OCI-LY7 (cell line): Measurements from ENCODE around the gene EHD4. TPM values are rescaled to one million over a fixed set of nuclear protein-coding genes. Genes with fewer than 3 reads are reported as not detected.

ENCODE experiments used
- BruUV-seq: library from RNA; stranded (reverse); fragments of 400-500 nt; replicated peaks from 2 replicates; lab custom pipeline; 2021; lab: Mats Ljungman, UMichigan
- CTCF ChIA-PET: fragments of 300-600 bp; sonication (Branson Sonifier 250); formaldehyde crosslinking; loops from one replicate; lab custom pipeline; 2022; ENCODE audit warnings: antibody characterized with exemption; ENCODE audit not compliant: unreplicated experiment; lab: Charles Lee
- POLR2A ChIA-PET: fragments of 300-600 bp; sonication (Branson Sonifier 250); formaldehyde crosslinking; loops from one replicate; lab custom pipeline; 2022; ENCODE audit warnings: antibody characterized with exemption; lab: Charles Lee
- DNase-seq: peaks from one replicate; pipeline ENCODE4 v3.0.0-alpha.2; 2015; ENCODE audit warnings: low spot score
- H2AFZ ChIP-seq: fragments of 200-600 bp; sonication (generic), shearing (Covaris generic); 2 replicates; pipeline ENCODE4 v1.6.1; 2014; ENCODE audit warnings: mild to moderate bottlenecking, antibody characterized with exemption, low read length, moderate library complexity
- H3K27ac ChIP-seq: fragments of 200-600 bp; sonication (generic); 2 replicates; pipeline ENCODE4 v1.5.1; 2014; ENCODE audit warnings: mixed run types, low read depth, mild to moderate bottlenecking, moderate library complexity, low read length, inconsistent platforms; ENCODE audit not compliant: poor library complexity, severe bottlenecking
- H3K36me3 ChIP-seq: fragments of 200-600 bp; sonication (generic); 2 replicates; pipeline ENCODE4 v1.6.1; 2014; ENCODE audit warnings: mild to moderate bottlenecking, antibody characterized with exemption, low read length, moderate library complexity, mixed read lengths; ENCODE audit not compliant: insufficient read depth
- H3K4me1 ChIP-seq: fragments of 200-600 bp; sonication (generic); 2 replicates; pipeline ENCODE4 v1.5.1; 2014; ENCODE audit warnings: mild to moderate bottlenecking, low read length; ENCODE audit not compliant: insufficient read depth, poor library complexity, severe bottlenecking
- H3K4me2 ChIP-seq: fragments of 200-600 bp; sonication (generic); 2 replicates; pipeline ENCODE4 v1.6.1; 2014; ENCODE audit warnings: mild to moderate bottlenecking, low read length
- H3K4me3 ChIP-seq: fragments of 200-600 bp; sonication (generic); 2 replicates; pipeline ENCODE4 v1.5.1; 2014; ENCODE audit warnings: mild to moderate bottlenecking, low read depth, low read length; ENCODE audit not compliant: poor library complexity, severe bottlenecking
- H3K79me2 ChIP-seq: fragments of 200-600 bp; sonication (generic); 2 replicates; pipeline ENCODE4 v1.6.1; 2016; ENCODE audit warnings: low read depth, mild to moderate bottlenecking, low read length, moderate library complexity, mixed read lengths; ENCODE audit not compliant: insufficient read depth
- H3K9me2 ChIP-seq: fragments of 200-600 bp; sonication (generic); 2 replicates; pipeline ENCODE4 v1.6.1; 2016; ENCODE audit warnings: mild to moderate bottlenecking, low read length, mixed read lengths; ENCODE audit not compliant: insufficient read depth
- H3K9me3 ChIP-seq: fragments of 200-600 bp; sonication (generic); 2 replicates; pipeline ENCODE4 v1.6.1; 2014; ENCODE audit warnings: mild to moderate bottlenecking, mixed run types, low read length, mixed read lengths
- H4K20me1 ChIP-seq: fragments of 200-600 bp; sonication (generic); 2 replicates; pipeline ENCODE4 v1.6.1; 2014; ENCODE audit warnings: mild to moderate bottlenecking, antibody characterized with exemption, low read length, moderate library complexity, mixed read lengths; ENCODE audit not compliant: insufficient read depth
- EZH2phosphoT487 ChIP-seq: fragments of 200-600 bp; sonication (generic); IDR thresholded peaks from 2 replicates; pipeline ENCODE4 v1.6.1; 2018; ENCODE audit warnings: low read depth, borderline replicate concordance, mild to moderate bottlenecking, mixed run types, antibody characterized with exemption, low read length, moderate library complexity, mixed read lengths
- intact Hi-C: fragments of 100-400 bp; cut with micrococcal nuclease; formaldehyde crosslinking; loops from one replicate; pipeline ENCODE4 v1.10.0; 2022; ENCODE audit not compliant: unreplicated experiment
- total RNA-seq, 2 experiments: library from RNA; depleted of rRNA in 1 of 2; stranded (reverse); fragments of >200 nt in 1 of 2; shearing (Covaris generic) in 1 of 2; gene quantifications; 2 replicates each; pipeline ENCODE4 v1.2.3, GENCODE V29; 2014 to 2022
- TF ChIP-seq, protein P1 (sequence below): fragments of 200-600 bp; sonication (generic); conservative IDR thresholded peaks from 2 replicates; pipeline ENCODE4 v1.5.1; 2014; ENCODE audit warnings: mild to moderate bottlenecking, antibody characterized with exemption, low read length, moderate library complexity, mixed read lengths

The EHD4 gene
- total RNA-seq, 2 experiments from 2014 or later = 13.5 to 19.4 TPM

DNA sequence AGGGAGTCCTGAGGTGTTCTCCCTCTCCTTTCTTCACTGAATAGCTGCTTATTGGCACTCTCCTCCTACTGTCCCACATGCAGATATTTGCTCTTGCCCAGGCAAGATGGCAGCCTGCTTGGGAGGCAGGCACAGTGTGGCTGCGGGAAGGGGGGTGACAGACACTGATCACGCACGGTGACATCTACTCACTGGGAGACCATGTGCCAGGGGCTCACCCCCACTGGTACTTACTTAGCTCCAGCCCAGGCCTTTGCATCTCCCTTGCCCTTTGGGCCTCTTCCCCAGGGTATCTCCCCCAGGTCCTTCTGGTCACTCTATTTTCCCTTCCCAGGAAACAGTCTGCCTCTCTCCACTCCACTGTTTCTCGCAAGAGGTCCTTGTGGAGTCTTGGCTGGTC, 42.0 kb upstream of the EHD4 start:
- TF ChIP-seq, protein P1, sequence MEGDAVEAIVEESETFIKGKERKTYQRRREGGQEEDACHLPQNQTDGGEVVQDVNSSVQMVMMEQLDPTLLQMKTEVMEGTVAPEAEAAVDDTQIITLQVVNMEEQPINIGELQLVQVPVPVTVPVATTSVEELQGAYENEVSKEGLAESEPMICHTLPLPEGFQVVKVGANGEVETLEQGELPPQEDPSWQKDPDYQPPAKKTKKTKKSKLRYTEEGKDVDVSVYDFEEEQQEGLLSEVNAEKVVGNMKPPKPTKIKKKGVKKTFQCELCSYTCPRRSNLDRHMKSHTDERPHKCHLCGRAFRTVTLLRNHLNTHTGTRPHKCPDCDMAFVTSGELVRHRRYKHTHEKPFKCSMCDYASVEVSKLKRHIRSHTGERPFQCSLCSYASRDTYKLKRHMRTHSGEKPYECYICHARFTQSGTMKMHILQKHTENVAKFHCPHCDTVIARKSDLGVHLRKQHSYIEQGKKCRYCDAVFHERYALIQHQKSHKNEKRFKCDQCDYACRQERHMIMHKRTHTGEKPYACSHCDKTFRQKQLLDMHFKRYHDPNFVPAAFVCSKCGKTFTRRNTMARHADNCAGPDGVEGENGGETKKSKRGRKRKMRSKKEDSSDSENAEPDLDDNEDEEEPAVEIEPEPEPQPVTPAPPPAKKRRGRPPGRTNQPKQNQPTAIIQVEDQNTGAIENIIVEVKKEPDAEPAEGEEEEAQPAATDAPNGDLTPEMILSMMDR = no peak
- TF ChIP-seq EZH2phosphoT487 = no peak
- Histone ChIP-seq H4K20me1 (no peaks in the 10 kb centered on the region), H3K4me1 (peaks cover 4% of the 10 kb centered on the region), H3K9me2 (no peaks in the 10 kb centered on the region), H3K9me3 (no peaks in the 10 kb centered on the region), H3K79me2 (no peaks in the 10 kb centered on the region), H3K4me3 (no peak overlapping the region), H3K4me2 (no peak overlapping the region), H2AFZ (no peak overlapping the region), H3K36me3 (no peaks in the 10 kb centered on the region), H3K27ac (no peak overlapping the region)
- intact Hi-C loops = no loop called here
- POLR2A ChIA-PET = no interaction called here
- CTCF ChIA-PET = no interaction called here
- no peak for DNase-seq
- BruUV-seq = no TSS peak

DNA sequence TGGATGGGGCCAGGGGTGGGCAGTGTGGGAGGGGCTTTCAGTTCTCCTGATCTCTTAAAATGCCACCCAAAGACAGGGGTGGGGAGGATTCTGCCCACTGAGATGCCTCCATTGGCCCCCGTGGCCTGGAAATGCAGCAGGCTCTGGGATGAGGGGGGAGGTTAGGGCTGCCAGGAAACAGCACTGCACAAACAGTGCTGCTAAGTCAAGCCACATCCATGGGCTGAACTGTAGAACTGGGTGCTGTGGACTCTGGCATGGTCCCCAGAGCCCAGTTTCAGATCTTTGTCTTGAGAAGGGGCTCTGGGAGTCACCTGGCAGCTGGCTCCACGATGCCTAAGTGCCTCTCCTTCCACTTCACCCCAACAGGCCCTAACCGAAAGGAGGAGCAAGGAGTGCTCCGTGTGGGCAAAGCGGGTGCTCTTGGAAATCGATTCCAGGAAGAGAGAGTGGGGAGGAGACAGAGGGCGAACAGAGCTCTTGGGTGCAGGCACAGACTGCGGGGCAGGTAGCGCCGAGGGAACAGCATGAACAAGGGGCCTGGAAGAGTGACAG, 40.6 kb upstream of the EHD4 start:
- H3K4me3 ChIP-seq = no peak overlapping the region
- CTCF ChIA-PET = no interaction called here
- H2AFZ ChIP-seq = no peak overlapping the region
- H3K9me2 ChIP-seq = no peaks in the 10 kb centered on the region
- BruUV-seq = no TSS peak
- peaks cover 4% of the 10 kb centered on the region for H3K4me1 ChIP-seq
- TF ChIP-seq EZH2phosphoT487 = no peak
- DNase-seq = no peak
- intact Hi-C loops = no loop called here
- H4K20me1 ChIP-seq = no peaks in the 10 kb centered on the region
- H3K27ac ChIP-seq = no peak overlapping the region
- no peaks in the 10 kb centered on the region for H3K36me3 ChIP-seq
- no peaks in the 10 kb centered on the region for H3K9me3 ChIP-seq
- POLR2A ChIA-PET = no interaction called here
- no peak overlapping the region for H3K4me2 ChIP-seq
- no peaks in the 10 kb centered on the region for H3K79me2 ChIP-seq

DNA sequence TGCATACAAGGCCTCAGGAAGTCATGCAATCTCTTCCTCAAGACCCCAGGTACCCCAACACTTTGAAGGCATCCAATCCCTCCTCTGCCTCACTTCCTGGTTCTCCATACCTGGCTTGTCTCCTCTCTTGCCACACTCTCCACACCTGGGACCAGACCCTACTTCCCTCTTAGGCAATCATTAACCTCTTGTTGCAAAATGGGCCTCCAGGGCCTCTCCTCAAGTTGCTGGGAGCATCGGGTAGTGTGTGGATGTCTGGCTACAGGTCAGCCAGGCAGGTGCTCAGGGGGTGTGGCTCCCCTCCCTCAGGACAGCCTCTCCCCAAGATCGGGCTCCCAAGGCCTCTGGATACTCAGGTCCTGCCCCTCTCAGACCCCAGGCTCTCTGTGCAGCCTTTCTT, 39.9 kb upstream of the EHD4 start:
- Histone ChIP-seq H3K4me1 (peaks cover 4% of the 10 kb centered on the region), H3K4me2 (no peak overlapping the region), H3K9me2 (no peaks in the 10 kb centered on the region), H3K9me3 (no peaks in the 10 kb centered on the region), H4K20me1 (no peaks in the 10 kb centered on the region), H3K36me3 (no peaks in the 10 kb centered on the region), H3K79me2 (no peaks in the 10 kb centered on the region), H3K4me3 (no peak overlapping the region), H2AFZ (no peak overlapping the region), H3K27ac (no peak overlapping the region)
- TF ChIP-seq, protein P1 = no peak
- TF ChIP-seq EZH2phosphoT487 = no peak
- intact Hi-C loops = no loop called here
- ChIA-PET CTCF (no interaction called here), POLR2A (no interaction called here)
- no peak for DNase-seq
- no TSS peak for BruUV-seq
